HepG2 (cell line): ENCODE results near the gene DRAP1. TPM values are rescaled to one million over a fixed set of nuclear protein-coding genes. Genes with fewer than 3 reads are reported as not detected.

Experiments used
- ATAC-seq: fragments of 200-7000 bp; cut with Tn5 transposase; 3 replicates; pipeline ENCODE4 v1.9.1; 2020; ENCODE audit warnings: mild to moderate bottlenecking, moderate library complexity
- BruUV-seq: library from RNA; stranded (reverse); fragments of 400-500 nt; replicated peaks from 2 replicates; lab custom pipeline; 2021; lab: Mats Ljungman, UMichigan
- CTCF ChIA-PET: fragments of 300-600 bp; formaldehyde crosslinking; extraction: SDS; loops from one replicate; lab custom pipeline; 2021; ENCODE audit warnings: low total read pairs, inconsistent platforms, low intra/inter-chr PET ratio; lab: Yijun Ruan, JAX
- POLR2A ChIA-PET: fragments of 350-600 bp; sonication (Branson Sonifier 250); formaldehyde crosslinking; loops from one replicate; lab custom pipeline; 2020; ENCODE audit warnings: antibody characterized with exemption, inconsistent platforms; lab: Yijun Ruan, JAX
- DNase-seq: peaks from one replicate; pipeline ENCODE4 v3.0.0-alpha.2; 2015; ENCODE audit warnings: low spot score
- FAIRE-seq: peaks from 3 replicates; lab custom pipeline; 2011; peaks lifted over from hg19 to GRCh38; lab: Jason Lieb, UNC
- H2AFZ ChIP-seq: one replicate; pipeline ENCODE4 v1.6.1; 2011; ENCODE audit warnings: low read length, inconsistent platforms
- H3K27ac ChIP-seq: fragments of 300-600 bp; 3 replicates; pipeline ENCODE4 v1.8.0; 2011; ENCODE audit warnings: mixed run types, mild to moderate bottlenecking, mixed read lengths, low read length, inconsistent platforms; ENCODE audit not compliant: insufficient read depth; ENCODE audit errors: extremely low read length
- H3K27me3 ChIP-seq, 2 experiments: fragments of 200-600 bp in 1 of 2; 2 replicates in 1 of 2; 3 replicates in 1 of 2; pipeline versions ENCODE4 v1.6.0 to v1.8.0; 2011; ENCODE audit warnings: low read length in 2 of 2, mild to moderate bottlenecking in 2 of 2, moderate library complexity in 2 of 2, inconsistent platforms in 1 of 2; ENCODE audit not compliant: insufficient read depth in 2 of 2, control insufficient read depth in 1 of 2
- H3K36me3 ChIP-seq, 2 experiments: fragments of 200-600 bp in 1 of 2; replicated peaks in 1 of 2; 2 replicates in 1 of 2; 3 replicates in 1 of 2; pipeline versions ENCODE4 v1.5.1 to v1.8.0; 2011; ENCODE audit warnings: low read length in 2 of 2, inconsistent platforms in 1 of 2; ENCODE audit not compliant: insufficient read depth in 2 of 2, control insufficient read depth in 1 of 2
- H3K4me1 ChIP-seq: 2 replicates; pipeline ENCODE4 v1.5.1; 2012; ENCODE audit warnings: low read length, inconsistent platforms; ENCODE audit not compliant: insufficient read depth
- H3K4me2 ChIP-seq: 2 replicates; pipeline ENCODE4 v1.6.0; 2011; ENCODE audit warnings: low read depth, low read length, inconsistent platforms
- H3K4me3 ChIP-seq, 3 experiments: fragments of 200-600 bp in 1 of 3; sonication (generic), shearing (Covaris generic) in 1 of 3; replicated peaks in 1 of 3; 2 replicates each; pipeline ENCODE4 v1.5.1; 2011 to 2016; ENCODE audit warnings: low read length in 3 of 3, inconsistent platforms in 2 of 3, low read depth in 2 of 3, mild to moderate bottlenecking in 2 of 3, control low read depth in 1 of 3, mixed read lengths in 1 of 3; ENCODE audit not compliant: insufficient read depth in 1 of 3
- H3K79me2 ChIP-seq: one replicate; pipeline ENCODE4 v1.6.1; 2011; ENCODE audit warnings: low read length, inconsistent platforms; ENCODE audit not compliant: insufficient read depth
- H3K9ac ChIP-seq: 2 replicates; pipeline ENCODE4 v1.6.0; 2011; ENCODE audit warnings: mild to moderate bottlenecking, low read depth, low read length, inconsistent platforms; ENCODE audit not compliant: insufficient read depth
- H3K9me3 ChIP-seq: 2 replicates; pipeline ENCODE4 v1.5.1; 2012; ENCODE audit warnings: mild to moderate bottlenecking, low read length
- H4K20me1 ChIP-seq: 2 replicates; pipeline ENCODE4 v1.6.0; 2011; ENCODE audit warnings: inconsistent platforms, mild to moderate bottlenecking, low read length, moderate library complexity; ENCODE audit not compliant: insufficient read depth
- ADNP ChIP-seq: sonication (generic); formaldehyde crosslinking; IDR thresholded peaks from 2 replicates; pipeline ENCODE4 v1.4.0; 2020; ENCODE audit warnings: missing genetic modification reagents
- AGO2 ChIP-seq: fragments of 200-400 bp; formaldehyde crosslinking; optimal IDR thresholded peaks from 2 replicates; pipeline ENCODE3; 2017; ENCODE audit warnings: mild to moderate bottlenecking, low read depth, low read length, moderate library complexity
- GATAD1 ChIP-seq: IDR thresholded peaks from 2 replicates; pipeline ENCODE4 v1.6.1; 2016; ENCODE audit warnings: missing genetic modification reagents, missing compliant biosample characterization
- NFATC3 ChIP-seq: sonication (generic); formaldehyde crosslinking; IDR thresholded peaks from 2 replicates; pipeline ENCODE4 v1.5.1; 2020; ENCODE audit warnings: mild to moderate bottlenecking, missing genetic modification reagents
- NR3C1 ChIP-seq: sonication (generic); formaldehyde crosslinking; IDR thresholded peaks from 2 replicates; pipeline ENCODE4 v1.4.0; 2020; ENCODE audit warnings: missing genetic modification reagents
- ONECUT2 ChIP-seq: sonication (generic); formaldehyde crosslinking; IDR thresholded peaks from 2 replicates; pipeline ENCODE4 v1.4.0; 2020; ENCODE audit warnings: missing genetic modification reagents
- PHF21A ChIP-seq: sonication (generic); formaldehyde crosslinking; IDR thresholded peaks from 2 replicates; pipeline ENCODE4 v1.5.0; 2020; ENCODE audit warnings: mild to moderate bottlenecking, missing genetic modification reagents
- REL ChIP-seq: sonication (generic); formaldehyde crosslinking; conservative IDR thresholded peaks from 2 replicates; pipeline ENCODE4 v1.8.0; 2022; ENCODE audit warnings: mild to moderate bottlenecking, missing genetic modification reagents, moderate library complexity
- SALL1 ChIP-seq: sonication (generic); formaldehyde crosslinking; IDR thresholded peaks from 2 replicates; pipeline ENCODE4 v1.8.0; 2022; ENCODE audit warnings: mild to moderate bottlenecking, missing genetic modification reagents
- SIX1 ChIP-seq: sonication (generic); formaldehyde crosslinking; IDR thresholded peaks from 2 replicates; pipeline ENCODE4 v1.4.0; 2020; ENCODE audit warnings: missing genetic modification reagents, borderline replicate concordance
- SRSF9 ChIP-seq: fragments of 200-400 bp; formaldehyde crosslinking; IDR thresholded peaks from 2 replicates; pipeline ENCODE4 v1.6.1; 2018; ENCODE audit warnings: borderline replicate concordance, mild to moderate bottlenecking, low read depth, low read length; ENCODE audit not compliant: insufficient read depth, poor library complexity, severe bottlenecking
- XRCC5 ChIP-seq: fragments of 200-400 bp; formaldehyde crosslinking; optimal IDR thresholded peaks from 2 replicates; pipeline ENCODE3; 2017; ENCODE audit warnings: mild to moderate bottlenecking, low read length
- ZFP36 ChIP-seq: fragments of 150-350 bp; IDR thresholded peaks from 2 replicates; pipeline ENCODE4 v1.6.1; 2018; ENCODE audit warnings: borderline replicate concordance, low read length, low read depth; ENCODE audit not compliant: partially characterized antibody
- ZNF543 ChIP-seq: sonication (generic); formaldehyde crosslinking; IDR thresholded peaks from 2 replicates; pipeline ENCODE4 v1.4.0; 2020; ENCODE audit warnings: mild to moderate bottlenecking, missing genetic modification reagents
- ZNF777 ChIP-seq: sonication (generic); formaldehyde crosslinking; IDR thresholded peaks from 2 replicates; pipeline ENCODE4 v1.4.0; 2020; ENCODE audit warnings: missing genetic modification reagents
- WGBS: methylation state at CpG from one replicate; pipeline ENCODE4 v1.1.6; 2017; ENCODE audit warnings: low lambda C conversion rate; 5-methylcytosine and 5-hydroxymethylcytosine counted together
- in situ Hi-C: cut with HindIII; loops from 2 replicates; pipeline ENCODE4 v1.10.0; 2017; ENCODE audit warnings: low pct_unique_long_range_greater_than_20kb; ENCODE audit not compliant: extremely low pct_ligation_motif_present
- intact Hi-C: fragments of 100-400 bp; cut with micrococcal nuclease; formaldehyde crosslinking; loops from one replicate; pipeline ENCODE4 v1.10.0; 2022; ENCODE audit not compliant: unreplicated experiment
- polyA plus RNA-seq, 8 experiments: library from polyadenylated mRNA; depleted of rRNA in 3 of 8; stranded (reverse) in 7 of 8; unstranded in 1 of 8; fragments of >200 nt; fragmentation: Illumina TruSeq in 4 of 8; extraction: Trizol in 4 of 8; gene quantifications; 2 replicates each; pipeline versions ENCODE4 v1.2.1 to v1.2.3, GENCODE V29; 2011 to 2016; ENCODE audit warnings: low read depth in 4 of 8, missing spikeins in 1 of 8, mixed read lengths in 1 of 8; ENCODE audit not compliant: insufficient read depth in 1 of 8
- total RNA-seq, 5 experiments: library from RNA; depleted of rRNA; stranded (reverse); fragments of >200 nt; fragmentation: Illumina TruSeq; extraction: Trizol; gene quantifications; 2 replicates each; pipeline ENCODE4 v1.2.3, GENCODE V29; 2016; ENCODE audit warnings: low read depth in 1 of 5
- TF ChIP-seq, protein P1 (sequence below): sonication (generic); formaldehyde crosslinking; IDR thresholded peaks from 2 replicates; pipeline ENCODE4 v1.4.0; 2020; ENCODE audit warnings: missing genetic modification reagents
- TF ChIP-seq, protein P2 (sequence below): sonication (generic); formaldehyde crosslinking; IDR thresholded peaks from 2 replicates; pipeline ENCODE4 v1.5.1; 2020; ENCODE audit warnings: mild to moderate bottlenecking, missing genetic modification reagents, moderate library complexity

DRAP1 gene
- total and polyA plus RNA-seq, 2 of the 13 experiments (the other 11 are each of a cell fraction or from before 2014, with no cell fraction given): 46.8 to 52.3 TPM

DNA sequence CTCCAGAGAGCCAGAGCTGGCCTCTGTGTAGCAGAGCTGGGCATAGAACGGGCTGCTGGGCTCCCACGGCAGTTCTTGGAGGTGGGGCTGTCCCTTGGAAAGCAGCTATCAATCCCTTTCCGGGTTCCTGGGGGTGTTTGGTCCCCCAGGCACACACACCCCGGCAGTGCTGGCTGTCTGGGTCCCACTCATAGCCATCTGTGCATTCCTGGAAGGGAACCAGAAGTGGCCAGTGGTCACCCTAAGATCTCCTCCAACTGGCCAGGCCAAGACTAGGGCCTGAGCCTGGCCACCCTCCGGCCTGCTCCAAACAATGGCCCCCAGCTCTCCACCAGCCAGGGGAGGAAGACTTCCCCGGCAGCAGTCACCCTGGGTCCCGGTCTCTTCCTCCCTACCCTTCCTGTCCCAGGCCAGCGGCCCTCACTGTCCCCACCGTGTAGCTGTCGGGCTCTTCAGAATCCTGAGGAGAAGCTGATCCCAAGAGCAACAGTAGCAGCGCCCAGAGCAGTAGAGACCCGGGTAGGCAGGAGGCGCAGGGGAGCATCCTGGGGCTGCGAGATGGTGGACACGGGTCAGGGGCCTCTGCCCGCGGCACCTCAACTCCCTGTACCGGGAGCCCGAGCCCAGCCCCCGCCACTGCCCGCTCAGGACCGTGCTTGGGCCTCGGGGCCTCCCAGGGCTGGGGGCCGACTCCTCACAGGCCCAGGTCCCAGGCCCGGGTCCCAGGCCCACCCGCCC lies 47.2 kb upstream of the DRAP1 start:
- Histone ChIP-seq H4K20me1 (no peaks in the 10 kb centered on the region), H3K27me3 (no peaks in the 10 kb centered on the region; a peak in 1 of 5 replicates), H3K27ac (no peak overlapping the region), H3K36me3 (peaks cover 0 to 10% of the 10 kb centered on the region in 2 experiments; a peak in 1 of 5 replicates), H2AFZ (no peak overlapping the region), H3K4me3 (peak overlapping the region; percentile 58 to 73 (median 63); a peak in 4 of 6 replicates), H3K9me3 (no peaks in the 10 kb centered on the region), H3K9ac (peak overlapping the region; percentile 69), H3K79me2 (no peaks in the 10 kb centered on the region), H3K4me2 (peak overlapping the region; percentile 71), H3K4me1 (peaks cover 27% of the 10 kb centered on the region)
- FAIRE-seq: no peak
- ChIA-PET POLR2A (interaction anchor here (1.2 to 8.9 kb wide), 5 partner anchors 13 to 131 kb away, joined by 3 to 81 read pairs (median 6); partner anchors contain the start of genes CCDC85B, CFL1, FIBP and MUS81), CTCF (no interaction called here)
- DNase-seq: no peak
- peak; percentile 47 for ATAC-seq
- in situ Hi-C loops: no loop called here
- 40% methylated on average over 2 of the region's 26 CpGs for WGBS
- intact Hi-C loops: no loop called here
- no TSS peak for BruUV-seq
- TF ChIP-seq GATAD1 (CRISPR knock-in tag) (no peak), ZNF543 (CRISPR knock-in tag) (no peak), NR3C1 (CRISPR knock-in tag) (no peak), SRSF9 (no peak), NFATC3 (no peak), AGO2 (no peak), SIX1 (no peak), SALL1 (no peak), XRCC5 (no peak), ONECUT2 (CRISPR knock-in tag) (no peak), ZNF777 (CRISPR knock-in tag) (0 out of 2 replicates have a peak, but pooled peaks have one; percentile 12), REL (CRISPR knock-in tag) (no peak), ADNP (CRISPR knock-in tag) (no peak), PHF21A (CRISPR knock-in tag) (no peak), ZFP36 (no peak)
- TF ChIP-seq, protein P1, sequence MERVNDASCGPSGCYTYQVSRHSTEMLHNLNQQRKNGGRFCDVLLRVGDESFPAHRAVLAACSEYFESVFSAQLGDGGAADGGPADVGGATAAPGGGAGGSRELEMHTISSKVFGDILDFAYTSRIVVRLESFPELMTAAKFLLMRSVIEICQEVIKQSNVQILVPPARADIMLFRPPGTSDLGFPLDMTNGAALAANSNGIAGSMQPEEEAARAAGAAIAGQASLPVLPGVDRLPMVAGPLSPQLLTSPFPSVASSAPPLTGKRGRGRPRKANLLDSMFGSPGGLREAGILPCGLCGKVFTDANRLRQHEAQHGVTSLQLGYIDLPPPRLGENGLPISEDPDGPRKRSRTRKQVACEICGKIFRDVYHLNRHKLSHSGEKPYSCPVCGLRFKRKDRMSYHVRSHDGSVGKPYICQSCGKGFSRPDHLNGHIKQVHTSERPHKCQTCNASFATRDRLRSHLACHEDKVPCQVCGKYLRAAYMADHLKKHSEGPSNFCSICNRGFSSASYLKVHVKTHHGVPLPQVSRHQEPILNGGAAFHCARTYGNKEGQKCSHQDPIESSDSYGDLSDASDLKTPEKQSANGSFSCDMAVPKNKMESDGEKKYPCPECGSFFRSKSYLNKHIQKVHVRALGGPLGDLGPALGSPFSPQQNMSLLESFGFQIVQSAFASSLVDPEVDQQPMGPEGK: no peak
- TF ChIP-seq, protein P2, sequence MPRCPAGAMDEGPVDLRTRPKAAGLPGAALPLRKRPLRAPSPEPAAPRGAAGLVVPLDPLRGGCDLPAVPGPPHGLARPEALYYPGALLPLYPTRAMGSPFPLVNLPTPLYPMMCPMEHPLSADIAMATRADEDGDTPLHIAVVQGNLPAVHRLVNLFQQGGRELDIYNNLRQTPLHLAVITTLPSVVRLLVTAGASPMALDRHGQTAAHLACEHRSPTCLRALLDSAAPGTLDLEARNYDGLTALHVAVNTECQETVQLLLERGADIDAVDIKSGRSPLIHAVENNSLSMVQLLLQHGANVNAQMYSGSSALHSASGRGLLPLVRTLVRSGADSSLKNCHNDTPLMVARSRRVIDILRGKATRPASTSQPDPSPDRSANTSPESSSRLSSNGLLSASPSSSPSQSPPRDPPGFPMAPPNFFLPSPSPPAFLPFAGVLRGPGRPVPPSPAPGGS (CRISPR knock-in tag): 0 out of 2 replicates have a peak, but pooled peaks have one; percentile 42
